SK-N-MC (cell line): ENCODE results near the gene RGL3.

Experiments used
- EZH2 ChIP-seq: fragments of 200-600 bp; sonication (generic); IDR thresholded peaks from one replicate; pipeline ENCODE4 v1.6.1; 2017; ENCODE audit warnings: antibody characterized with exemption
- FOXP2 ChIP-seq: optimal IDR thresholded peaks from 2 replicates; pipeline ENCODE3; 2011; ENCODE audit warnings: mild to moderate bottlenecking, moderate library complexity; ENCODE audit not compliant: insufficient read depth; ENCODE audit errors: extremely low read length, control extremely low read depth
- POLR2AphosphoS5 ChIP-seq: IDR thresholded peaks from 2 replicates; pipeline ENCODE4 v1.6.1; 2012; ENCODE audit warnings: mild to moderate bottlenecking, low read depth, low read length, borderline replicate concordance

- TF ChIP-seq POLR2AphosphoS5: no peak
- no peak for TF ChIP-seq EZH2
- TF ChIP-seq FOXP2: no peak
Observed at GRCh38 chr19:11373885-11374432, 45.2 kb downstream of the RGL3 start.
